BE2C (cell line): ENCODE data around the gene ABLIM2.

Experiments used
- DNase-seq: peaks from one replicate; pipeline ENCODE4 v3.0.0-alpha.2; 2020
- H3K27me3 ChIP-seq: fragments of 250-450 bp; sonication (Bioruptor Pico); 2 replicates; pipeline ENCODE4 v1.5.1; 2020; ENCODE audit warnings: mild to moderate bottlenecking
- H3K36me3 ChIP-seq: fragments of 250-450 bp; sonication (Bioruptor Pico); 2 replicates; pipeline ENCODE4 v1.5.1; 2020; ENCODE audit warnings: mild to moderate bottlenecking
- H3K4me1 ChIP-seq: fragments of 250-450 bp; sonication (Bioruptor Pico); 2 replicates; pipeline ENCODE4 v1.5.1; 2020
- H3K4me3 ChIP-seq: 2 replicates; pipeline ENCODE4 v1.5.1; 2011; ENCODE audit warnings: low read depth, low read length
- H3K9me3 ChIP-seq: fragments of 250-450 bp; sonication (Bioruptor Pico); 2 replicates; pipeline ENCODE4 v1.5.1; 2020
- TF ChIP-seq, protein P1 (sequence below): IDR thresholded peaks from 2 replicates; pipeline ENCODE4 v1.5.1; 2012; ENCODE audit warnings: mild to moderate bottlenecking, low read depth, low read length

Gene ABLIM2

GRCh38 chr4:8028884-8029568, 129.6 kb downstream of the ABLIM2 start:
- Histone ChIP-seq H3K4me3 (no peak overlapping the region), H3K27me3 (no peaks in the 10 kb centered on the region), H3K4me1 (no peaks in the 10 kb centered on the region; the same call in 1 of the 2 replicates), H3K36me3 (no peaks in the 10 kb centered on the region), H3K9me3 (no peaks in the 10 kb centered on the region)
- TF ChIP-seq, protein P1, sequence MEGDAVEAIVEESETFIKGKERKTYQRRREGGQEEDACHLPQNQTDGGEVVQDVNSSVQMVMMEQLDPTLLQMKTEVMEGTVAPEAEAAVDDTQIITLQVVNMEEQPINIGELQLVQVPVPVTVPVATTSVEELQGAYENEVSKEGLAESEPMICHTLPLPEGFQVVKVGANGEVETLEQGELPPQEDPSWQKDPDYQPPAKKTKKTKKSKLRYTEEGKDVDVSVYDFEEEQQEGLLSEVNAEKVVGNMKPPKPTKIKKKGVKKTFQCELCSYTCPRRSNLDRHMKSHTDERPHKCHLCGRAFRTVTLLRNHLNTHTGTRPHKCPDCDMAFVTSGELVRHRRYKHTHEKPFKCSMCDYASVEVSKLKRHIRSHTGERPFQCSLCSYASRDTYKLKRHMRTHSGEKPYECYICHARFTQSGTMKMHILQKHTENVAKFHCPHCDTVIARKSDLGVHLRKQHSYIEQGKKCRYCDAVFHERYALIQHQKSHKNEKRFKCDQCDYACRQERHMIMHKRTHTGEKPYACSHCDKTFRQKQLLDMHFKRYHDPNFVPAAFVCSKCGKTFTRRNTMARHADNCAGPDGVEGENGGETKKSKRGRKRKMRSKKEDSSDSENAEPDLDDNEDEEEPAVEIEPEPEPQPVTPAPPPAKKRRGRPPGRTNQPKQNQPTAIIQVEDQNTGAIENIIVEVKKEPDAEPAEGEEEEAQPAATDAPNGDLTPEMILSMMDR: no peak
- no peak for DNase-seq

- H3K27me3 ChIP-seq: no peaks in the 10 kb centered on the region
- no peak for DNase-seq
- no peak overlapping the region for H3K4me3 ChIP-seq
- no peaks in the 10 kb centered on the region for H3K9me3 ChIP-seq
- TF ChIP-seq, protein P1: no peak
- no peaks in the 10 kb centered on the region; the same call in 1 of the 2 replicates for H3K4me1 ChIP-seq
- H3K36me3 ChIP-seq: no peaks in the 10 kb centered on the region
Observed at GRCh38 chr4:8028368-8028767, 130.2 kb downstream of the ABLIM2 start.

- no peak for DNase-seq
- H3K27me3 ChIP-seq: no peaks in the 10 kb centered on the region
- TF ChIP-seq, protein P1: no peak
- H3K4me3 ChIP-seq: no peak overlapping the region
- H3K36me3 ChIP-seq: no peaks in the 10 kb centered on the region
- H3K9me3 ChIP-seq: no peaks in the 10 kb centered on the region
- no peaks in the 10 kb centered on the region; the same call in 1 of the 2 replicates for H3K4me1 ChIP-seq
Observed at GRCh38 chr4:8026453-8026852, 132.2 kb downstream of the ABLIM2 start.

DNA sequence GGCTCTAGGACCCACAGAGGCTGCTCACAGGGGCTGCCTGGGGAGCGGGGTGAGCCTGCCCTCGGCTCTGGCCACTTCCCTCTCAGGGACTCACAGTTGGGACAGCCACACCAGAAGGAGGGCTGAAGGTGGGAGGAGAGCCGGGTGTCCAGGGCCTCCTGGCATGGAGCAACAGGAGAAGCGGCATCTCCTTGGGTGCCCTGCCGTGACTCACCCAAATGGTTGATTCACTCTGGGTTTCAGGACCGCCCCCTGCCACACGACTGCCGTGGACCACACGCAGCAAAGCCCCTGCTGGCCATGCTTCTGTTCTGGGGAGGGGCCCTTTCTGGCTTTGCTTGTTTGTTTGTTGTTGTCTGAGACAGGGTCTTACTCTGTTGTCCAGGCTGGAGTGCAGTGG, 132.9 kb downstream of the ABLIM2 start:
- H3K36me3 ChIP-seq: no peaks in the 10 kb centered on the region
- TF ChIP-seq, protein P1: no peak
- no peaks in the 10 kb centered on the region; the same call in 1 of the 2 replicates for H3K4me1 ChIP-seq
- H3K27me3 ChIP-seq: no peaks in the 10 kb centered on the region
- no peak for DNase-seq
- no peak overlapping the region for H3K4me3 ChIP-seq
- no peaks in the 10 kb centered on the region for H3K9me3 ChIP-seq

GRCh38 chr4:8024073-8024786, 134.4 kb downstream of the ABLIM2 start:
- no peaks in the 10 kb centered on the region for H3K36me3 ChIP-seq
- no peaks in the 10 kb centered on the region for H3K27me3 ChIP-seq
- DNase-seq: no peak
- TF ChIP-seq, protein P1: no peak
- H3K9me3 ChIP-seq: no peaks in the 10 kb centered on the region
- H3K4me3 ChIP-seq: no peak overlapping the region
- H3K4me1 ChIP-seq: peaks cover 7% of the 10 kb centered on the region

- H3K36me3 ChIP-seq: no peaks in the 10 kb centered on the region
- H3K9me3 ChIP-seq: no peaks in the 10 kb centered on the region
- TF ChIP-seq, protein P1: no peak
- no peaks in the 10 kb centered on the region for H3K27me3 ChIP-seq
- no peak overlapping the region for H3K4me3 ChIP-seq
- peaks cover 7% of the 10 kb centered on the region for H3K4me1 ChIP-seq
- DNase-seq: no peak
Observed at GRCh38 chr4:8023696-8024033, 134.9 kb downstream of the ABLIM2 start.
